Heart left ventricle (tissue), 16 donors: ENCODE results near the gene TRIM8. TPM values are rescaled to one million over a fixed set of nuclear protein-coding genes. Genes with fewer than 3 reads are reported as not detected.

Experiments used
- ATAC-seq, 4 donors: fragments of 200-7000 bp; cut with Tn5 transposase; one replicate each; pipeline ENCODE4 v1.9.1; 2020 to 2022; ENCODE audit warnings: moderate library complexity in 4 of 4, mild to moderate bottlenecking in 3 of 4, moderate number of reproducible peaks in 1 of 4
- DNase-seq, 5 donors: peaks; one replicate each; pipeline ENCODE4 v3.0.0-alpha.2; 2020
- H3K27ac ChIP-seq, 12 donors: fragments of 200-600 bp; sonication (generic) in 4 of 12; one replicate each; pipeline versions ENCODE4 v1.5.0 to v1.8.0; 2016 to 2022; ENCODE audit warnings: mild to moderate bottlenecking in 2 of 12
- H3K27me3 ChIP-seq, 9 donors: fragments of 200-600 bp; sonication (generic) in 2 of 9; one replicate each; pipeline versions ENCODE4 v1.5.1 to v1.8.0; 2016 to 2022; ENCODE audit warnings: mild to moderate bottlenecking in 3 of 9
- H3K36me3 ChIP-seq, 9 donors: fragments of 200-600 bp; sonication (generic) in 2 of 9; one replicate each; pipeline versions ENCODE4 v1.5.0 to v1.8.0; 2018 to 2022; ENCODE audit warnings: mild to moderate bottlenecking in 2 of 9
- H3K4me1 ChIP-seq, 12 donors: fragments of 200-600 bp; sonication (generic) in 4 of 12; one replicate each; pipeline versions ENCODE4 v1.5.0 to v1.8.0; 2016 to 2022; ENCODE audit warnings: mild to moderate bottlenecking in 3 of 12
- H3K4me3 ChIP-seq, 12 donors: fragments of 200-600 bp; sonication (generic) in 4 of 12; one replicate each; pipeline versions ENCODE4 v1.5.0 to v1.8.0; 2017 to 2022; ENCODE audit warnings: mild to moderate bottlenecking in 9 of 12, moderate library complexity in 4 of 12
- H3K9me3 ChIP-seq, 12 donors: fragments of 200-600 bp; sonication (generic) in 4 of 12; one replicate each; pipeline versions ENCODE4 v1.5.0 to v1.8.0; 2016 to 2022; ENCODE audit warnings: mild to moderate bottlenecking in 1 of 12
- POLR2A ChIP-seq, 2 donors: fragments of 450-650 bp; IDR thresholded peaks; one replicate each; pipeline ENCODE4 v1.6.1; 2017; ENCODE audit warnings: antibody characterized with exemption in 2 of 2, mild to moderate bottlenecking in 2 of 2, moderate library complexity in 2 of 2
- WGBS, 4 donors: extraction: QIAGEN DNeasy Blood & Tissue Kit in 2 of 4; methylation state at CpG; one replicate each; pipeline versions ENCODE4 v1.1.5 to v1.1.7; 2013 to 2018; 5-methylcytosine and 5-hydroxymethylcytosine counted together
- intact Hi-C, 10 donors: fragments of 100-400 bp; cut with DNase I; formaldehyde crosslinking; loops; one replicate each; pipeline versions ENCODE4 v1.11.1 to v1.14.2; 2022
- polyA plus RNA-seq, 2 donors: library from polyadenylated mRNA; stranded (reverse); fragments of 200-250 nt; gene quantifications; one replicate each; pipeline ENCODE4 v1.2.3, GENCODE V29; 2013
- total RNA-seq, 9 donors: library from RNA; depleted of rRNA in 2 of 9; stranded (reverse); fragments of >200 nt in 2 of 9; fragmentation: NEBNext Ultra II Directional in 3 of 9; extraction: Animal tissue kit (Norgen Biotek cat#: 25700) in 3 of 9; gene quantifications; one replicate each; pipeline versions ENCODE4 v1.1.0 to v1.2.4, GENCODE V29; 2016 to 2023
- TF ChIP-seq, protein P1 (sequence below), 12 donors: fragments of 200-600 bp; sonication (generic) in 4 of 12; IDR thresholded peaks; one replicate each; pipeline versions ENCODE4 v1.5.0 to v1.8.0; 2018 to 2022; ENCODE audit warnings: antibody characterized with exemption in 12 of 12, mild to moderate bottlenecking in 5 of 12
- donor health status: ischemic (EF 13 %, LVEDD 7.1; RV severe dilation, severe dysfunction).
- donor health status: healthy with polysubstance abuse.
- donor health status: DM: no; HTN: yes; CAD: no.
- donor health status: DM: no; HTN: no; CAD: no.
- donor health status: ischemic (EF 25% LVEDD 6.9; RV normal size, moderate dysfunction).
- donor health status: ischemic (EF 25% LVEDD 5.7; RV mildly dilated, moderate dysfunction).
- donor health status: healthy.
- donor health status: DM: yes; HTN: yes; CAD: no.
- donor health status: ischemic (EF 35%, LVEDD 5.7; RV mildly dilated, moderate dysfunction).
- donor health status: nonischemic (EF 11% LVEDD 7.7; RV severe dilation, severe dysfunction).
- donor health status: DM: yes; HTN: yes; CAD: no.
- donor health status: PGD.
- donor health status: ischemic (EF 29% LVEDD 5.4; RV normal size, mild dysfunction).
- donor health status: nonischemic (EF 23%, LVEDD 6.1; RV moderate dilation, normal function).

The TRIM8 gene
- total and polyA plus RNA-seq, 11 donors: 38.9 to 225 (median 102) TPM

DNA sequence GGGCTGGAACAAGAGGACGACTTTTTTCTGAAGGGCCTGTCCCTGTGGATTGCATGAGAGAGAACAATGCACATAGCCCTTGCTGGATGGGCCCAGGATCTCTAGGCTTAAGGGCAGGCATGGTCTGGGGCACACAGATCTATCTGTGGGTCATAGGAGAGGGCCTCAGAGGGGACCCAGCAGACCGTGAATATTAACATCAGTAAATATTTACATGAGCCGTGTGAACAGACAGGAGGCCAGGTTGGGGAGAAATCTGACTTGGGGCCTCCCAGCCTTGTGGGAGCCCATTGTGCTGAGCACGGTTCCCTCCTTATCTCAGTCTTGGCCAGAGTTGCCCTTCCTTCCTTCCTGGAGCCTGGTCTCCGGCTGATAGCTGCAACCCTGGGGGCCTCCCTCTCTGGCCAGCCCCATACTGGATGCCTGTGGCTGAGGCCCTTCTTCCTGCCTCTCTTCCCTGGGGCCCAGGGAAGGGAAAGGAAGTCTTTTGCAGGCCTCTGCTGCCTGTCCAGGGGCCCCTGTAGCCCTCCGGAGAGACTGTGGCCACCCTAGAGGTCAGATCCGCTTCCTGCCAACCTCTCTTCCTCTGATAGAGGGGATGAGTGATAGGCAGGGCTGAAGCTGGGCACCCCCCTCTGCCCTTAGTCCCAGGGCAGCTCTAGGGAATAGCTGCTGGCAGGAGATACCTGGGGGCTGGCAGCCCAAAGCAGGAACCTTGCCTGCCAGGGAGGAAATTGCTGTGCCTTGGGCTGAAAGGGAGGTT, 44.5 kb upstream of the TRIM8 start:
- H3K9me3 ChIP-seq: no peaks in the 10 kb centered on the region
- intact Hi-C loops: loop anchor here in 3 of 10 donors (5.0 kb wide), 1 partner anchor 43 kb away; the partner anchor contains the start of gene TRIM8 (in 3 of the 3)
- ATAC-seq (peak in 3 of 4 donors; percentile 25 to 58 (median 52)), DNase-seq (peak in 4 of 5 donors; percentile 43 to 58 (median 52))
- whole genome bisulfite sequencing, 4 donors: 19 to 35% (median 28%) methylated on average over 6 to 7 of the region's 7 CpGs
- no peaks in the 10 kb centered on the region for H3K27me3 ChIP-seq
- H3K36me3 ChIP-seq: peaks cover 0 to 83% (median 21%) of the 10 kb centered on the region in 9 donors
- H3K4me3 ChIP-seq: no peak overlapping the region
- H3K4me1 ChIP-seq: peaks cover 16 to 96% (median 78%) of the 10 kb centered on the region in 12 donors
- peak overlapping the region; percentile 1 to 90 (median 74) for H3K27ac ChIP-seq
- no peak for TF ChIP-seq POLR2A (IDR thresholded peaks at IDR 0.05)
- TF ChIP-seq, protein P1, sequence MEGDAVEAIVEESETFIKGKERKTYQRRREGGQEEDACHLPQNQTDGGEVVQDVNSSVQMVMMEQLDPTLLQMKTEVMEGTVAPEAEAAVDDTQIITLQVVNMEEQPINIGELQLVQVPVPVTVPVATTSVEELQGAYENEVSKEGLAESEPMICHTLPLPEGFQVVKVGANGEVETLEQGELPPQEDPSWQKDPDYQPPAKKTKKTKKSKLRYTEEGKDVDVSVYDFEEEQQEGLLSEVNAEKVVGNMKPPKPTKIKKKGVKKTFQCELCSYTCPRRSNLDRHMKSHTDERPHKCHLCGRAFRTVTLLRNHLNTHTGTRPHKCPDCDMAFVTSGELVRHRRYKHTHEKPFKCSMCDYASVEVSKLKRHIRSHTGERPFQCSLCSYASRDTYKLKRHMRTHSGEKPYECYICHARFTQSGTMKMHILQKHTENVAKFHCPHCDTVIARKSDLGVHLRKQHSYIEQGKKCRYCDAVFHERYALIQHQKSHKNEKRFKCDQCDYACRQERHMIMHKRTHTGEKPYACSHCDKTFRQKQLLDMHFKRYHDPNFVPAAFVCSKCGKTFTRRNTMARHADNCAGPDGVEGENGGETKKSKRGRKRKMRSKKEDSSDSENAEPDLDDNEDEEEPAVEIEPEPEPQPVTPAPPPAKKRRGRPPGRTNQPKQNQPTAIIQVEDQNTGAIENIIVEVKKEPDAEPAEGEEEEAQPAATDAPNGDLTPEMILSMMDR (IDR thresholded peaks at IDR 0.05): no peak

DNA sequence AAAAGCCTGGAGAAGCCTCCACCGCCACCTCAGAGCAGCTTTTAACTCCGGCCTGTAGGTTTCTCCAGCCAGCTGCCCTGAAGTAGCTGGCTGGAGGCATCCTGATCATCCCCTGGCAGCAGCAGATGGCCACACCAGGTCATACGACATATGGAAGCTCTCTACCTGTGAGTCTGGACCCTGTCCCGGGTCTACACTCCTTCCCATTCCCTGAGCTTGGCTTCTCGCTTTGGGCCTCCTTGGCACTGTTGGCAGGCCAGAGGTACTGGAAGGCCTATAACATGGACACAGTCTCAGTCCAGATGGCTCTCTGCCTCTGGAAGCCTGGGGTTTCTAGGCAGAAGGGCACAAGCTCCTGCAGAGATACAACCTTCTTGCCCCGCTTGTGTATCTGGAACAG, 43.5 kb upstream of the TRIM8 start:
- TF ChIP-seq, protein P1 (IDR thresholded peaks at IDR 0.05): no peak
- Histone ChIP-seq H3K9me3 (no peaks in the 10 kb centered on the region), H3K4me3 (no peak overlapping the region), H3K27ac (peak overlapping the region in 11 of 12 donors; percentile 29 to 90 (median 75)), H3K27me3 (no peaks in the 10 kb centered on the region), H3K36me3 (peaks cover 0 to 74% (median 21%) of the 10 kb centered on the region in 9 donors), H3K4me1 (peaks cover 15 to 96% (median 76%) of the 10 kb centered on the region in 12 donors)
- DNase-seq (no peak), ATAC-seq (no peak)
- WGBS, 4 donors: 91 to 95% (median 92%) methylated on average over 6 of the region's 6 CpGs
- intact Hi-C loops: no loop called here

- Histone ChIP-seq H3K36me3 (peaks cover 0 to 69% (median 21%) of the 10 kb centered on the region in 9 donors), H3K27ac (peak overlapping the region in 11 of 12 donors; percentile 13 to 85 (median 67)), H3K4me3 (no peak overlapping the region), H3K9me3 (no peaks in the 10 kb centered on the region), H3K27me3 (no peaks in the 10 kb centered on the region), H3K4me1 (peaks cover 9 to 89% (median 68%) of the 10 kb centered on the region in 12 donors)
- no peak for ATAC-seq
- intact Hi-C loops: no loop called here
- no peak for TF ChIP-seq POLR2A (IDR thresholded peaks at IDR 0.05)
- TF ChIP-seq, protein P1 (IDR thresholded peaks at IDR 0.05): no peak
- 84 to 90% (median 86%) methylated on average over 5 to 9 of the region's 9 CpGs for WGBS, 4 donors
- DNase-seq: peak in 1 of 5 donors; percentile 11
Measured at GRCh38 chr10:102601639-102602038, 42.6 kb upstream of the TRIM8 start.

GRCh38 chr10:102602272-102603045, 41.8 kb upstream of the TRIM8 start:
- no peaks in the 10 kb centered on the region for H3K9me3 ChIP-seq
- H3K27me3 ChIP-seq: no peaks in the 10 kb centered on the region
- DNase-seq: peak in 1 of 5 donors; percentile 41
- peak overlapping the region in 11 of 12 donors; percentile 13 to 85 (median 67) for H3K27ac ChIP-seq
- intact Hi-C loops: no loop called here
- peak in 3 of 4 donors; percentile 29 to 60 (median 37) for ATAC-seq
- no peak overlapping the region for H3K4me3 ChIP-seq
- H3K36me3 ChIP-seq: peaks cover 0 to 64% (median 20%) of the 10 kb centered on the region in 9 donors
- TF ChIP-seq, protein P1 (IDR thresholded peaks at IDR 0.05): no peak
- TF ChIP-seq POLR2A (IDR thresholded peaks at IDR 0.05): no peak
- WGBS, 4 donors: 73 to 87% (median 79%) methylated on average over 4 of the region's 4 CpGs
- H3K4me1 ChIP-seq: peaks cover 6 to 81% (median 61%) of the 10 kb centered on the region in 12 donors
